GM19238 (cell line): ENCODE results near the gene MTHFR.
"Not testable (repeated sequence)": the region's sequence is repeated elsewhere in the genome, so short reads cannot be mapped to it uniquely, and the experiment has no call there.

Experiments used
- DNase-seq: peaks from one replicate; pipeline ENCODE4 v3.0.0; 2011; ENCODE audit warnings: low spot score; ENCODE audit not compliant: insufficient read length

The MTHFR gene

GRCh38 chr1:11833900-11834299, 28.1 kb upstream of the MTHFR start:
- DNase-seq = no peak

GRCh38 chr1:11833497-11833896, 27.7 kb upstream of the MTHFR start:
- no peak for DNase-seq

GRCh38 chr1:11831945-11832725, 26.4 kb upstream of the MTHFR start:
- DNase-seq = no peak

GRCh38 chr1:11828511-11828910, 22.7 kb upstream of the MTHFR start:
- DNase-seq = no peak

GRCh38 chr1:11826946-11827345, 21.2 kb upstream of the MTHFR start:
- DNase-seq = no peak

GRCh38 chr1:11825131-11825530, 19.4 kb upstream of the MTHFR start:
- no peak for DNase-seq

- DNase-seq = no peak
Observed at GRCh38 chr1:11823366-11824137, 17.8 kb upstream of the MTHFR start.

GRCh38 chr1:11822091-11822490, 16.3 kb upstream of the MTHFR start:
- no peak for DNase-seq

GRCh38 chr1:11817192-11817591, 11.4 kb upstream of the MTHFR start:
- DNase-seq = no peak

GRCh38 chr1:11813021-11813420, 7.3 kb upstream of the MTHFR start:
- no peak for DNase-seq

GRCh38 chr1:11807133-11807532, 1.4 kb upstream of the MTHFR start:
- no peak for DNase-seq

- DNase-seq = peak; percentile 72
Observed at GRCh38 chr1:11806307-11806936, 658 bp upstream of the MTHFR start.

- no peak for DNase-seq
Observed at GRCh38 chr1:11804666-11805421, 920 bp downstream of the MTHFR start.

- DNase-seq = not testable (repeated sequence)
Observed at GRCh38 chr1:11803924-11804665, 1.7 kb downstream of the MTHFR start.

GRCh38 chr1:11802973-11803885, 2.5 kb downstream of the MTHFR start:
- DNase-seq = peak; percentile 73

- DNase-seq = no peak
Observed at GRCh38 chr1:11802616-11802972, 3.2 kb downstream of the MTHFR start.

- no peak for DNase-seq
Observed at GRCh38 chr1:11800756-11801433, 4.9 kb downstream of the MTHFR start.

- DNase-seq = no peak
Observed at GRCh38 chr1:11800391-11800755, 5.4 kb downstream of the MTHFR start.

GRCh38 chr1:11799896-11800295, 5.9 kb downstream of the MTHFR start:
- DNase-seq = no peak
